Stimulated activated CD4-positive, alpha-beta T cell treated with anti-CD3 and anti-CD28 coated beads, Interleukin-15, amount 100 ng/mL, for 48 hours (primary cell): ENCODE results near the gene DDN.
A peak's percentile ranks its signal among the peaks of the same experiment; 100 is the strongest.

ENCODE experiments used
- DNase-seq, 2 donors: peaks; one replicate each; pipeline ENCODE4 v3.0.0-alpha.2; 2020; ENCODE audit warnings: low read depth in 2 of 2

Gene DDN

DNA sequence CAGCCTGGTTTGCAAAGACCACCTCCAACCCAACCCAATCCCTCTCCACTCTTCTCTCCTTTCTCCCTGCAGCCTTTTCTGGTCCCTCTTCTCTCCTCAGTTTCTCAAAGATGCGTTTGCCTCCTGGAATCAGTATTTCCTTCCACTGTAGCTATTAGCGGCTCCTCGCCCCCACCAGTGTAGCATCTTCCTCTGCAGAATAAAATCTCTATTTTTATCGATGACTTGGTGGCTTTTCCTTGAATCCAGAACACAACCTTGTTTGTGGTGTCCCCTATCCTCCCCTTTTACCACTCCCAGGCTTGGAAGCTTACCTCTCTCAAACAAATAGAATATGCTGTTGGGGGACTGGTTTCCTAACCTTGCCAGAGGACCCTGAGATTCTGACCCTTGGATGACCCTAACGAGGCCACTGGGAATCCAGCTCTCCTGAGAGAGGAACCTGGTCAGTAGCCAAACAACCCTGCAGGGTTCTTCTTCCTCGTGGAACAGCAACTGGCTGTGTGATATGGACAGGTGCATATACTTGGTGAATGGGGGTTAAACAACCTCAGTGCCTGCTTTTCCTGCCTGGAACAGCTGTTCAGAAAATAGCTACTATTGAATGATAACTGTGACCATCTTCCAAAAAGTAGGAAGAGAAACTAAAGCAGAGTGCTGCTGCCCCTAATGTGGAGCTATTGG, 16.6 kb downstream of the DDN start:
- DNase-seq = no peak

DNA sequence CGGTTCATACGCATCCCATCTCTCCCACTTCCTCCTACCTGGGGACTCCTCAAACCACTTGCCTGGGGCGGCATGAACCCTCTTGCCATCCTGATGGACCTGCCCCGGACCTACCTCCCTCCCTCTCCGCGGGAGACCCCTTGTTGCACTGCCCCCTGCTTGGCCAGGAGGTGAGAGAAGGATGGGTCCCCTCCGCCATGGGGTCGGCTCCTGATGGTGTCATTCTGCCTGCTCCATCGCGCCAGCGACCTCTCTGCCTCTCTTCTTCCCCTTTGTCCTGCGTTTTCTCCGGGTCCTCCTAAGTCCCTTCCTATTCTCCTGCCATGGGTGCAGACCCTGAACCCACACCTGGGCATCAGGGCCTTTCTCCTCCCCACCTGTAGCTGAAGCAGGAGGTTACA, 17.4 kb downstream of the DDN start:
- DNase-seq = no peak

DNA sequence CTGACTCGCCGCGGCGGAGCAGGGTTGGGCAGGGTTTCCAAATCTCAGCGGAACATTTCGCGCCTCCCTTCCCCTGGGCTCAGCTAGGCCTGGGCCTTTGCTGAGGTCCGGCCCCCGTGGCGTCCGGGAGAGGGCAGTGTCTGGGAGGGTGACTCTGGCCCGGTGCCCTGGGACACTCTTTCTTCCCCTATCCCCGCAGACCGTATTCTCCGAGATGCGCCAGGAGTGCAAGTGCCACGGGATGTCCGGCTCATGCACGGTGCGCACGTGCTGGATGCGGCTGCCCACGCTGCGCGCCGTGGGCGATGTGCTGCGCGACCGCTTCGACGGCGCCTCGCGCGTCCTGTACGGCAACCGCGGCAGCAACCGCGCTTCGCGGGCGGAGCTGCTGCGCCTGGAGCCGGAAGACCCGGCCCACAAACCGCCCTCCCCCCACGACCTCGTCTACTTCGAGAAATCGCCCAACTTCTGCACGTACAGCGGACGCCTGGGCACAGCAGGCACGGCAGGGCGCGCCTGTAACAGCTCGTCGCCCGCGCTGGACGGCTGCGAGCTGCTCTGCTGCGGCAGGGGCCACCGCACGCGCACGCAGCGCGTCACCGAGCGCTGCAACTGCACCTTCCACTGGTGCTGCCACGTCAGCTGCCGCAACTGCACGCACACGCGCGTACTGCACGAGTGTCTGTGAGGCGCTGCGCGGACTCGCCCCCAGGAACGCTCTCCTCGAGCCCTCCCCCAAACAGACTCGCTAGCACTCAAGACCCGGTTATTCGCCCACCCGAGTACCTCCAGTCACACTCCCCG, 18.0 kb downstream of the DDN start:
- DNase-seq = no peak

GRCh38 chr12:48980389-48980952, 18.7 kb downstream of the DDN start:
- DNase-seq = no peak

- no peak for DNase-seq
Observed at GRCh38 chr12:48979602-48980388, 19.4 kb downstream of the DDN start.

GRCh38 chr12:48978741-48979601, 20.2 kb downstream of the DDN start:
- DNase-seq = no peak

GRCh38 chr12:48978291-48978740, 20.9 kb downstream of the DDN start, which contains the start of gene WNT1:
Gene WNT1, plus strand, starts transcription at chr12:48978322. Its CDS starts 329 bp downstream, at chr12:48978651.
- DNase-seq = no peak

DNA sequence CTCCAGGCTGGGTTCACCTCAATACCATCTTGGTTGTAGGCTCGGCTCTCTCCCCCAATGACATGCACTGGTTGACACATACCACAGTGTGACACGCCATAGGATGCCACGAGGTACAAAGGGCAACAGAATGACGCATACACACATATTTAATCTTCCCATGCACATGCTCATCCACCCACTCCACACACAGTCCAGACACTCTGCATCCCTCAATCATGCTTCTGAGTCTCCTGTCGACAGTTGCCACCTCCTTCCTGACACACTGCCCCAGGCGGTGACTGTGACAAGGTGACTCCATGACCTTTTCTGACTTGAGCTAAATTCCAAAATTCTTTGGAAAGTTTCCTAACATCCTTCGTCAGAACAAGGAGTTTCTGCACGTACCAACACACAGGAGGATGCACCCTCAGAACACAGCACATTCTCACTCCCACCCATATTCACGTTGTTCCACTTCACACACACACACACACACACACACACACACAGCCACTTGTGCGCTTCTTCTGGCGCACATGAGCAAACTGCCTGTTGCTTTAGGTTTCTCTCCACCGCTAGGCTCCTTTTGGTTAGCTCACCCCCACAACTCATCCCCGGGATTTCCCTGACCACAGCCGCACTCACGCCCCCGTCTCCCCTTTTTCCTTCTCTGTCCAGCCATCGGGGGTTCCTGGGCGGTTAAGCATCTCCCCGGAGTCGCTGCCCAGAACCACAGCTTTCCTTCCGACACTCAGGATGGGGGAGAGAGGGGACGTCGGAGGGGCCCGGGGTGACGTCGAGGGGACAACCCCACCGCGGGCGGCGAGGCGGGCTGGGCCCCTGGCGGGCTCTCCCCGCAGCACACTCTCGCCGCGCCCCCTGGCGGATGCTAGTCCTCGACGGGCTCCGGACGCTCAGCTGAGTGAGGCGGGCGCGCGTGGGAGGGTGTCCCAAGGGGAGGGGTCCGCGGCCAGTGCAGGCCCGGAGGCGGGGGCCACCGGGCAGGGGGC, 21.6 kb downstream of the DDN start:
- DNase-seq = peak; percentile 69 to 82

DNA sequence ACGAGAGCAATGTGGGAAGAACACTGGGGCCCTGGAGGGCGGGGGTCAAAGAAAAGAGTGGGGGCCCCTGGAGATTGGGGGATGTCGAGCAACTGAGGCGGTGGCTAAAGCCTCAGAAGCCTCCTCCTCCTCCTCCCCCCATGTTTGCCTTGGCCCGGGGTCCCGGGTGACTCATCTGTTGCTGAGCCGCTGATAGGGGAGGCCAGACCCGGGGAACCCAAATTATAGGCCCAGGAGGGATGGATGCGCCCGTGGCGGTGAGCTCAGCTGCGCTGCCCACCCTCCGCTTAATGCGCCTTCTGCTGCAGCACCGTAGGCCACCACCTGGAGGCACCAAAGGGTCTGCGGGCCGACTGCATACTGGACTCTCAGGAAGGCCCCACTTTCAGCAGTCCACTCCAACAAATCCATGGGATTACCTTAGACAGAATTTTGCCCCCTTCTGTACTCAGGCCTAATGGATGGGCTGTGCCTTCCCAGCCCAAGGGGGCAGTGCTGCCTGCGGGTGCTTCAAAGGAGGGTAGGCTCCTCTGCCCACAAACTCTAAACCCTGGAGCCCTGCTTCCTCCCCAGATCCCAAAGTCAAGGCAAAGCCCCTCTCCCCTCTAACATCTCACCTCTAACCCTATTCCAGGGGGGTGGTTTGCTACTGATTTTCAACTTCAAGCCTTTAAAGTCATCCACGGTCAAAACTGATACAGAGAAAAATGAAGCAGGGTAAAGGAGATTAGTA, 25.1 kb downstream of the DDN start:
- no peak for DNase-seq

GRCh38 chr12:48973531-48973930, 25.6 kb downstream of the DDN start:
- DNase-seq = no peak

DNA sequence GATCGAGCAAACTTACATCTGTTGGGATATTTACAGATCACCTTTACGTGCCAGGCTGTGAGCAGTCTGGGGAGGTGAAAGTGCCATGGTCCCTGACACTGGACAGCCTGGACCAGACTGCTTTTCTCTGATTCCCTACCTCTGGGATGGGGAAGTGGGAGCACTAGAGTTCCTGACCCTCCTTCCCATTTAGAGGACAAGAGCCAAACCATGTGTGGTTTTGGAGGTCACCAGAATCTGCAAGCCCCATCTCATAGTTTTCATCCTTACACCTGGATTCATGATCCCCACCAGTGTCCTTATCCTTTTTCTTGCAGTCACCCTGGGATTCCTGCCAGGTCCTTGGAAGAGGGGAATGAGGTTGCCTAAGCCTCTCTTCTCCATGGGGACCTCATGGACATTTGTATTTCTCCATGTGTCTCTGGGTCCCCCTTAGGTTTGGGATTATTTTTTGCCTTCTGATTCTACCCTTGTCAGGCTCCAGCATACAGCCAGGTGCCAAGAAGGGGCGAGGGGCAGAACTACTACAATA, 26.2 kb downstream of the DDN start:
- DNase-seq = no peak

DNA sequence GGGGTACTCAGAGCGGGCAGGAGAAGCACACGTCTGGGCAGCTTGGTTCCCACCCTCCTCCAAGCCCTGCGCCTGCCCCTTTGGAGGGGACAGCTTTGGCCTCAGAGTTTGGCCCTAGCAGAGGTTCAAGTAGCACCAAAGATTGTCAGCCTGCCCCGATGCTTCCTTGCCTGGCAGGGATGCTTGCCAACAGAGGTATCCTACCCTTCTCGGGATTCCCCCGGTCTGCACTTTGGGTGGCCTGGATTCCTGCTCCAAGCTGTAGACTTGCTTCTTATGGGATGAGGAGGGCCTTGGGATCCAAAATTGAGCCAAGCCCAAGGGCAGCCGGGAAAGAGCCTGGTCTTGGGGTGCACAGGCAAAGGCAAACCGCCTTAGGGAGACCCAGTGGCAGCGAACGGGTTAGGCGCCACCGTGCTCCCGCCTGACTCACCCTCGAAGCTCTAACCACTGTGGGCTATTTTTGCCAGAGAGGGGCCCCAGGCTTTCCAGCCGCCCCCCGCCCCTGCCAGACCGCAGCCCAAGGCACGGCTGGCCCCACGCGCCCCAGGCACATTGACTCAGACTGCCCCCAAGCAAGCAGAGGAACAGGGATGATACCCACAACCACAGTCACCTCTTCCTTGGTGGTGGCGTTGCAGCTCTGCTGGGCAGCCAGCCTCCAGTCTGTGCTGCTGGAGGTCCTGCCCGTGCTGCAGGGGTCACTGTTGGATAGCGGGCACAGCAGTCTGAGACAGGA, 26.8 kb downstream of the DDN start:
- DNase-seq = no peak

- DNase-seq = no peak
Observed at GRCh38 chr12:48970702-48971334, 28.4 kb downstream of the DDN start.

DNA sequence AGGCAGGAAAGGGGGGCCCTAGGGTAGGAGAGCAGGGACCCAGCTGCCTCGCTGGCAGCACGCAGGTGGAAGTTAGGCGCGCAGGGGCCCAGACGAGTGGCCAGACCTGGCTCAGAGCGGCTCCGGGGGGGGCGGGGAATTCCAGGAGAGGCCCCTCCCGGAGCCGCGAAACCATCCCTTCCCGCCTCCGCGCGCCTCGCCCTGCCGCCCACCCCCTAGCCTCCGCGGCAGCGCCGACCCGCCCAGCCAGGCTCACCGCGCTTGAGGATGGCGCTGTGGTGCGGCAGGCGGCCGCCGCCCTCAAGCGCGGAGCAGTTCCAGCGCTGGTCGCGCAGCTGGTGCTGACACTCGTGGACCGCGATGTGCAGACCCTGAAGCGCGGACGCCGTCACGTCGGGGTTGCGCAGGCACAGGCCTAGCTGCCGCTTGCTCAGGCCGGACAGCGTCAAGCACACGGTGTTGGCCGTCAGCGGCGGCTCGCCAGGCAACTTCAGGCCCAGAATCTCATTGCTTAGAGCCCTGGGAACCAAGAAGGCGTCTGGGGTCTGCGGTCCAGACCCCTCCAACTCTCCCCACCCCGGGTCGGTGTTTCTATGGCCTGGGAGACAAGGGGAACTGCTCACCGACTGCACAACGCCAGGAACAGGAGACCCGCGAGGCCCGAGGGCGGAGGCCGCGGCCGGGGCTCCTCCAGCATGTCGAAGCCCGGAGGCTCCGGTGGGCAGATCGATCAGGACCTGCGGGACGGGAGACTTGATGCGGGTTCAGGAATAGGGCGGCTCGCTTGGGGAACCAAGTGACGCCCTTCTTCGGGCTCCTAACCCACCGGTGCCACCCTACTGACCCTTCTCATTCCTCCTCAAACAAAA, 29.1 kb downstream of the DDN start:
- no peak for DNase-seq

DNA sequence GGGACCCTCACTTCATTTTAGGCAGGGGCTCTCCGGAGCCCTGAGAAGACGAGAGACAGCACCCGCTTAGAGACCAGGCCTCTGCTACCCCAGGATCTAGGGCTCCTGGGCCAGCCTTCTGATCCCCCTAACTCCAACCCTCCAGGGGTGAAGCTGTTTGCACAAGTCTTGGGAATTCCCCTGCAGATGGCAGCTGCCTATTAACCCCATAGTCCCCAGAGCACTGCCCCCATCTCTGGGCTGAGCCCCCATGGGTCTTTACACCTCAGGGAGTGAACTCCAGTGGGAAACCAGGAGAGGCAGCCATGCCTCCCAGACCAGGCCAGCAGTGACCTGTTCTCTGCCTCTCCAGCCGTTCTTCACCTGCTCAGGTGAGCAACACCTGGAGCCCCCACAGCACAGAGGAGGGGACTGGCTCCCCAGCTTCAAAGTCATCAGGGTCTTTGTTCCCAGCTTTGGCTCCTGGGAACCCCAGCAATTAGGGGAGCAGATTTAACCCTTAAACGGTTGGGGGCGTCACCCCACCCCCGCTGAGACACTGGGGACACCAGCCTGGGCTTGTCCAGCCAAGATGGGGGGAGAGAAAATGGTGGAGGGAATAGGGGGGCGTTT, 29.9 kb downstream of the DDN start:
- DNase-seq = no peak

DNA sequence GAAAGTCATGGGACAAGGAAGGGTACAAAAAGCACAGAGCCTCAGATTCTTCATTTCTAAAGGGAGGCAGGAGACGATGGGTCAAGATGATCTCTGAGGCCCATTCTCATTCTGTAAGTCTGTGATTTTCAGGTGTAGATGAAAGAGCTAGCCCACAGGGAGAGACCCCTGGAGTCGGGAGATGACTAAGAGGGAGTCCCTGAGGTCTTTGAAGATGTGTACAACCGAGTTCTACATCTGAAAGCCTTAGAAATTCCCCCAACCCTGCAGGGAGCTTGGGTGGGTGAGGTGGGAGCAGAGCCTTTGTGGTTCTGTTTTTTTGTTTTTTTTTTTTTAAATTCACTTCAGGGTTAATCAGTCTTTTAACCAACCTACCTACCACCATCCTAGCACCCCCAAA, 30.7 kb downstream of the DDN start:
- DNase-seq = no peak
